NCI-H1092 treated with DMSO at 0.1 percent for 48 hours (cell line): ENCODE results near the gene ZNF749.
"Not testable (repeated sequence)": the region's sequence is repeated elsewhere in the genome, so short reads cannot be mapped to it uniquely, and the experiment has no call there.

Source experiments
- DNase-seq: peaks from one replicate; lab custom pipeline; 2025; lab: John Stamatoyannopoulos, UW

Gene ZNF749

DNA sequence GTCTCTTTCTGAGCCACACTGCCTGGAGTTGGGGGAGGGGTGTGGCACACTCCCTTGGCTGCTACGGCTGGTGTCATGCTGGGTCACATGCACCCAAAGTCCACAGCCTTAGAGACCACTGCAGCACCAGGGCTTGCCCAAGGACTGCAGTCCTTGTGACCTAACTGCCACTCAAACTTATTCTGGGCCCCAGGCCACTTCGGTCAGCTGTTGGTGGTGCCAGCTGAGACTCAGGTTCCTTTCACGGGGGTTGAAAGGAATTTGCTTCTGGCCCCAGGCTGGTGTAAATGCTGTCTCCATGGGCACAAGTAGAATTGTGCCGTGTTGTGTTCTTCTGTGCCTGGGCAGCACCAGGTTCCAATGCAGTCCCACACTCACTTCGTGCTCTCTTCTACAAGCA lies 31.4 kb downstream of the ZNF749 start:
- DNase-seq: no peak

- DNase-seq: no peak
Observed at GRCh38 chr19:57473646-57474045, 38.5 kb downstream of the ZNF749 start.

DNA sequence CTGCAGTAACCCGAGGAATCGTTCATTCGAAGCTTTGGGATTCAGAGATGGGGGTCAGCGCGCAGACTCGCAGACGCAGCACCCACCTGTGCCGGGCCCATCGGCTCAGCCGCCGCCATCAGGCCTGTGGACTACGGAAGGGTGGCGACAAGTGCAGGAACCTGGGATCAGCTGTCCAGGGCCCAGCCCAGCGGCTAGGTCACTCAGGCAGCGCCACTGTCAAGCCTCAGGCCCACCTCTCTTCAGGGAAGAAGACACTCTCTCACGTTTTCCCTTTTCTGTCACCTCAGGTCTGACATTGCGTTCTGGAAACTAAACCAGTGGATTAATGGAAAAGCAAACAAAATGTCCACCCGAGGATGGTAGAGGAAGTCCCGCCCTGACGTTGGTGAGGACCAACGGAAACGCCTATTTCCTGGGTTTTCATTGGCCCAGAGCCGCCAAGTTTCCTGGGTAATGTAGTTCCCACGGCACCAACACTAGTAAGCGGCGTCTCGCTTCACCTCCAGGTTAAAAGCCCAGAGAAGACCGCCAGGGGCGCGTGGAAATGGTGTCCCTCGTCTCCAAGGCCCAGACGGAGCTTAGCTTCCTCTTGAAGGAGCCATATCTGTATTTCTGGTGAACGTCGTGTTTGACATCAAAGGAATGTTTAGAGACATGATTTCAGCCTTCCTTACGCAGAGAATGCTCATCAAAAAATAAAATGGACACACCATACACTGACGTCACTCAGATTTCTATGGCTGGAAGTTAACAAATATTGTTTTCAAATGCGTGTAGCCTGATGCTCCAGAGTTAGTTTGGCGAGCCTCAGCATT lies 42.3 kb downstream of the ZNF749 start, which contains the start of gene ZNF772:
ZNF772 (minus strand) TSS at position 376 of the 818 bp plus-strand sequence; CDS start at position 119, 257 bp downstream.
- DNase-seq: peak; percentile 90

DNA sequence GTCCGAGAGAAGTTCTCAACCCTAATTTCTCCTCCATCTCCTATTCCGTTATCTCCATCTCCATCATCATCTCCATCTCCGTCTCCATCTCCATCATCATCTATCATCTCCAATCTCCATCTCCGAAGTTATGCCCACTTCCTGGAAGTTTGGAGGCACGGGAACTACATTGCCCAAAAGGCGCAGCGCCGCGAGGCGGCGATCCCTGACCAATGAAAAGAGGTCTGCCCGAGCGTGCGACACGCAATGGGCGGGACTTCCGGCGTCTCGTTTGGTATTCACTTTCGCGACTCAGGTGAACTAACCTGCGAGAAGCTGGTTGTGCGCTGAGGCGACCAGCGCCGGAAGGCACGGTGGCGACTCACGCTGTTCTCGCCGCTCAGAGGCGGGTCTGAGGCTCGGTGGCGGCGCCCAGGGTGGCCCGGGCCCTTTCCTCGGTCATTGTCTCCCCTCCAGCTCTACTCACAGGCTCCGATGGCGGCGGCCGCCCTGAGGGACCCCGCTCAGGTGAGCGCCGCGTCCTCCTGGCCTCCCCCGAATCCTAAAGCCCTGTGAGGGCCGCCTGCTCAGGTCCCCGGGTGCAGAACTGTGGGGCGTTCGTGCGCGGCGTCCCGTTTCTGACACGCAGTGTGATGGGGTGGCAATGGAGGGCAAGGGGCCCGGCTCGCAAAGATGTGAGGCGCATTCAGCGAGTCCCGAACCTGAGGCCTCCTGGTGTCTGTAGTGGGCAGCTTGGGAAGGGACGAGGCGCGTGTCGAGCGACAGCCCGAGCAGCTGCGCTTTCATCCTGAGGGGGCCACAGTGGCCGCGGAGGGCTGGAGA lies 52.6 kb downstream of the ZNF749 start, which contains the start of gene ZNF419:
ZNF419 (plus strand) TSS at position 274 of the 822 bp plus-strand sequence; CDS start at position 475, 201 bp downstream.
- DNase-seq: peak; percentile 37

- DNase-seq: not testable (repeated sequence)
Observed at GRCh38 chr19:57488299-57488644, 53.1 kb downstream of the ZNF749 start.
